HepG2 (cell line): ENCODE data around the gene SHROOM1. TPM values are rescaled to one million over a fixed set of nuclear protein-coding genes. Genes with fewer than 3 reads are reported as not detected.

ENCODE experiments used
- ATF7 ChIP-seq, 2 experiments: fragments of 450-650 bp in 1 of 2; sonication (generic) in 1 of 2; formaldehyde crosslinking in 1 of 2; IDR thresholded peaks; 2 replicates each; pipeline versions ENCODE4 v1.4.0 to v1.6.1; 2016 to 2020; ENCODE audit warnings: antibody characterized with exemption in 1 of 2, mild to moderate bottlenecking in 1 of 2, missing genetic modification reagents in 1 of 2
- CAMTA2 ChIP-seq: sonication (generic); formaldehyde crosslinking; IDR thresholded peaks from 2 replicates; pipeline ENCODE4 v1.4.0; 2020; ENCODE audit warnings: mild to moderate bottlenecking, missing genetic modification reagents, borderline replicate concordance
- CBX2 ChIP-seq, 2 experiments: fragments of 200-600 bp in 1 of 2; sonication (generic); formaldehyde crosslinking in 1 of 2; IDR thresholded peaks; 2 replicates each; pipeline versions ENCODE4 v1.7.0 to v1.8.1; 2018 to 2022; ENCODE audit warnings: low read depth in 2 of 2, low read length in 1 of 2, mild to moderate bottlenecking in 1 of 2, missing genetic modification reagents in 1 of 2
- EP300 ChIP-seq, 3 experiments: sonication (generic) in 1 of 3; formaldehyde crosslinking in 1 of 3; IDR thresholded peaks; 2 replicates each; pipeline versions ENCODE4 v1.5.1 to v1.6.1; 2011 to 2020; ENCODE audit warnings: low read depth in 2 of 3, low read length in 2 of 3, borderline replicate concordance in 1 of 3, improper control_type of control experiment in 1 of 3, mild to moderate bottlenecking in 1 of 3, missing genetic modification reagents in 1 of 3, moderate library complexity in 1 of 3
- GFI1 ChIP-seq: sonication (generic); formaldehyde crosslinking; IDR thresholded peaks from 2 replicates; pipeline ENCODE4 v1.5.0; 2020; ENCODE audit warnings: missing genetic modification reagents, mild to moderate bottlenecking, borderline replicate concordance
- JUND ChIP-seq: sonication (generic); formaldehyde crosslinking; IDR thresholded peaks from 2 replicates; pipeline ENCODE4 v1.8.0; 2022; ENCODE audit warnings: mild to moderate bottlenecking, missing genetic modification reagents
- KAT7 ChIP-seq: IDR thresholded peaks from 2 replicates; pipeline ENCODE4 v1.6.1; 2018; ENCODE audit warnings: borderline replicate concordance, missing compliant biosample characterization
- MAFG ChIP-seq: sonication (generic); formaldehyde crosslinking; IDR thresholded peaks from 2 replicates; pipeline ENCODE4 v1.5.1; 2020; ENCODE audit warnings: mild to moderate bottlenecking, missing genetic modification reagents
- MIER3 ChIP-seq: IDR thresholded peaks from 2 replicates; pipeline ENCODE4 v1.6.1; 2016; ENCODE audit warnings: missing compliant biosample characterization, borderline replicate concordance
- NCOR1 ChIP-seq: fragments of 200-600 bp; sonication (generic); IDR thresholded peaks from 2 replicates; pipeline ENCODE4 v1.7.0; 2017; ENCODE audit warnings: antibody characterized with exemption, low read length, borderline replicate concordance
- NONO ChIP-seq, 2 experiments: fragments of 450-650 bp in 1 of 2; sonication (generic) in 1 of 2; formaldehyde crosslinking in 1 of 2; IDR thresholded peaks in 1 of 2; conservative IDR thresholded peaks in 1 of 2; 2 replicates each; pipeline versions ENCODE4 v1.6.1 to v1.8.0; 2017 to 2022; ENCODE audit warnings: mild to moderate bottlenecking in 1 of 2, missing genetic modification reagents in 1 of 2, moderate library complexity in 1 of 2
- TMF1 ChIP-seq: sonication (generic); formaldehyde crosslinking; IDR thresholded peaks from 2 replicates; pipeline ENCODE4 v1.8.1; 2022; ENCODE audit warnings: low read depth, missing genetic modification reagents
- polyA plus RNA-seq, 8 experiments: library from polyadenylated mRNA; depleted of rRNA in 3 of 8; stranded (reverse) in 7 of 8; unstranded in 1 of 8; fragments of >200 nt; fragmentation: Illumina TruSeq in 4 of 8; extraction: Trizol in 4 of 8; gene quantifications; 2 replicates each; pipeline versions ENCODE4 v1.2.1 to v1.2.3, GENCODE V29; 2011 to 2016; ENCODE audit warnings: low read depth in 4 of 8, missing spikeins in 1 of 8, mixed read lengths in 1 of 8; ENCODE audit not compliant: insufficient read depth in 1 of 8
- total RNA-seq, 5 experiments: library from RNA; depleted of rRNA; stranded (reverse); fragments of >200 nt; fragmentation: Illumina TruSeq; extraction: Trizol; gene quantifications; 2 replicates each; pipeline ENCODE4 v1.2.3, GENCODE V29; 2016; ENCODE audit warnings: low read depth in 1 of 5
- TF ChIP-seq, protein P1 (sequence below): sonication (generic); formaldehyde crosslinking; IDR thresholded peaks from 2 replicates; pipeline ENCODE4 v1.5.0; 2020; ENCODE audit warnings: mild to moderate bottlenecking, missing genetic modification reagents, borderline replicate concordance
- TF ChIP-seq, protein P2 (sequence below): sonication (generic); formaldehyde crosslinking; conservative IDR thresholded peaks from 2 replicates; pipeline ENCODE4 v1.4.0; 2020; ENCODE audit warnings: missing genetic modification reagents
- TF ChIP-seq, protein P3 (sequence below): sonication (generic); formaldehyde crosslinking; IDR thresholded peaks from 2 replicates; pipeline ENCODE4 v1.5.1; 2020; ENCODE audit warnings: missing genetic modification reagents, mild to moderate bottlenecking, borderline replicate concordance

SHROOM1 gene
- total and polyA plus RNA-seq, 2 of the 13 experiments (the other 11 are each of a cell fraction or from before 2014, with no cell fraction given): 18.2 to 25.7 TPM

DNA sequence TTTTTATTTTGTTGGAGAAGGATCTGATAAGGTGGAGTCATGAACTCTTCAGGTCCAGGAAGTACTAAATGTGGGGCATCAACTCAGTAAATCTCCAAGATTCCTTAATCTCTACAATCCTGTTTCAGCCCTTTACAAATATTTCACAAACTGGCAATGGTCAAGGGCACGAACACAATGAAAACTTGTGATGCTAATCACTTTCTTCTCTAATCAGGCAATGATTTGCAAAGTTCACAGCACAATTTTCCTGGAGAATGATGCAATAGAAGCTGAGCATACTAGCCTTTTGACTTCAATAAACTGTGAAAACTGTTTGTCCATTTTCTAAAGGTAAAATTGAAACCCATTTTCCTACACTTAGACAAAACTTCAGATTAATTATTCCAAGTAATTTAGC is 18.9 kb upstream of the SHROOM1 start (continued):
- TF ChIP-seq, protein P1, sequence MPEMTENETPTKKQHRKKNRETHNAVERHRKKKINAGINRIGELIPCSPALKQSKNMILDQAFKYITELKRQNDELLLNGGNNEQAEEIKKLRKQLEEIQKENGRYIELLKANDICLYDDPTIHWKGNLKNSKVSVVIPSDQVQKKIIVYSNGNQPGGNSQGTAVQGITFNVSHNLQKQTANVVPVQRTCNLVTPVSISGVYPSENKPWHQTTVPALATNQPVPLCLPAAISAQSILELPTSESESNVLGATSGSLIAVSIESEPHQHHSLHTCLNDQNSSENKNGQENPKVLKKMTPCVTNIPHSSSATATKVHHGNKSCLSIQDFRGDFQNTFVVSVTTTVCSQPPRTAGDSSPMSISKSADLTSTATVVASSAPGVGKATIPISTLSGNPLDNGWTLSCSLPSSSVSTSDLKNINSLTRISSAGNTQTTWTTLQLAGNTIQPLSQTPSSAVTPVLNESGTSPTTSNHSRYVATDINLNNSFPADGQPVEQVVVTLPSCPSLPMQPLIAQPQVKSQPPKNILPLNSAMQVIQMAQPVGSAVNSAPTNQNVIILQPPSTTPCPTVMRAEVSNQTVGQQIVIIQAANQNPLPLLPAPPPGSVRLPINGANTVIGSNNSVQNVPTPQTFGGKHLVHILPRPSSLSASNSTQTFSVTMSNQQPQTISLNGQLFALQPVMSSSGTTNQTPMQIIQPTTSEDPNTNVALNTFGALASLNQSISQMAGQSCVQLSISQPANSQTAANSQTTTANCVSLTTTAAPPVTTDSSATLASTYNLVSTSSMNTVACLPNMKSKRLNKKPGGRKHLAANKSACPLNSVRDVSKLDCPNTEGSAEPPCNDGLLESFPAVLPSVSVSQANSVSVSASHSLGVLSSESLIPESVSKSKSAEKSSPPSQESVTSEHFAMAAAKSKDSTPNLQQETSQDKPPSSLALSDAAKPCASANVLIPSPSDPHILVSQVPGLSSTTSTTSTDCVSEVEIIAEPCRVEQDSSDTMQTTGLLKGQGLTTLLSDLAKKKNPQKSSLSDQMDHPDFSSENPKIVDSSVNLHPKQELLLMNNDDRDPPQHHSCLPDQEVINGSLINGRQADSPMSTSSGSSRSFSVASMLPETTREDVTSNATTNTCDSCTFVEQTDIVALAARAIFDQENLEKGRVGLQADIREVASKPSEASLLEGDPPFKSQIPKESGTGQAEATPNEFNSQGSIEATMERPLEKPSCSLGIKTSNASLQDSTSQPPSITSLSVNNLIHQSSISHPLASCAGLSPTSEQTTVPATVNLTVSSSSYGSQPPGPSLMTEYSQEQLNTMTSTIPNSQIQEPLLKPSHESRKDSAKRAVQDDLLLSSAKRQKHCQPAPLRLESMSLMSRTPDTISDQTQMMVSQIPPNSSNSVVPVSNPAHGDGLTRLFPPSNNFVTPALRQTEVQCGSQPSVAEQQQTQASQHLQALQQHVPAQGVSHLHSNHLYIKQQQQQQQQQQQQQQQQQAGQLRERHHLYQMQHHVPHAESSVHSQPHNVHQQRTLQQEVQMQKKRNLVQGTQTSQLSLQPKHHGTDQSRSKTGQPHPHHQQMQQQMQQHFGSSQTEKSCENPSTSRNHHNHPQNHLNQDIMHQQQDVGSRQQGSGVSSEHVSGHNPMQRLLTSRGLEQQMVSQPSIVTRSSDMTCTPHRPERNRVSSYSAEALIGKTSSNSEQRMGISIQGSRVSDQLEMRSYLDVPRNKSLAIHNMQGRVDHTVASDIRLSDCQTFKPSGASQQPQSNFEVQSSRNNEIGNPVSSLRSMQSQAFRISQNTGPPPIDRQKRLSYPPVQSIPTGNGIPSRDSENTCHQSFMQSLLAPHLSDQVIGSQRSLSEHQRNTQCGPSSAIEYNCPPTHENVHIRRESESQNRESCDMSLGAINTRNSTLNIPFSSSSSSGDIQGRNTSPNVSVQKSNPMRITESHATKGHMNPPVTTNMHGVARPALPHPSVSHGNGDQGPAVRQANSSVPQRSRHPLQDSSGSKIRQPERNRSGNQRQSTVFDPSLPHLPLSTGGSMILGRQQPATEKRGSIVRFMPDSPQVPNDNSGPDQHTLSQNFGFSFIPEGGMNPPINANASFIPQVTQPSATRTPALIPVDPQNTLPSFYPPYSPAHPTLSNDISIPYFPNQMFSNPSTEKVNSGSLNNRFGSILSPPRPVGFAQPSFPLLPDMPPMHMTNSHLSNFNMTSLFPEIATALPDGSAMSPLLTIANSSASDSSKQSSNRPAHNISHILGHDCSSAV (CRISPR knock-in tag): no peak
- TF ChIP-seq EP300 (IDR thresholded peaks at IDR 0.05; ENCODE audit: low read depth in 2 of 2, low read length in 2 of 2): peak in 1 of 2 experiments; percentile 83; a peak in 1 of 4 replicates
- TF ChIP-seq EP300 (CRISPR knock-in tag; IDR thresholded peaks at IDR 0.05; ENCODE audit: borderline replicate concordance): 0 out of 2 replicates have a peak, but pooled peaks have one; percentile 27
- TF ChIP-seq MIER3: no peak
- TF ChIP-seq, protein P2, sequence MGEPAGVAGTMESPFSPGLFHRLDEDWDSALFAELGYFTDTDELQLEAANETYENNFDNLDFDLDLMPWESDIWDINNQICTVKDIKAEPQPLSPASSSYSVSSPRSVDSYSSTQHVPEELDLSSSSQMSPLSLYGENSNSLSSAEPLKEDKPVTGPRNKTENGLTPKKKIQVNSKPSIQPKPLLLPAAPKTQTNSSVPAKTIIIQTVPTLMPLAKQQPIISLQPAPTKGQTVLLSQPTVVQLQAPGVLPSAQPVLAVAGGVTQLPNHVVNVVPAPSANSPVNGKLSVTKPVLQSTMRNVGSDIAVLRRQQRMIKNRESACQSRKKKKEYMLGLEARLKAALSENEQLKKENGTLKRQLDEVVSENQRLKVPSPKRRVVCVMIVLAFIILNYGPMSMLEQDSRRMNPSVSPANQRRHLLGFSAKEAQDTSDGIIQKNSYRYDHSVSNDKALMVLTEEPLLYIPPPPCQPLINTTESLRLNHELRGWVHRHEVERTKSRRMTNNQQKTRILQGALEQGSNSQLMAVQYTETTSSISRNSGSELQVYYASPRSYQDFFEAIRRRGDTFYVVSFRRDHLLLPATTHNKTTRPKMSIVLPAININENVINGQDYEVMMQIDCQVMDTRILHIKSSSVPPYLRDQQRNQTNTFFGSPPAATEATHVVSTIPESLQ: no peak
- TF ChIP-seq KAT7: no peak
- TF ChIP-seq JUND (CRISPR knock-in tag): no peak
- peak; percentile 57; the same call in 1 of the 2 replicates for TF ChIP-seq NCOR1
- TF ChIP-seq GFI1 (CRISPR knock-in tag): peak; percentile 64; the same call in 1 of the 2 replicates
- TF ChIP-seq NONO (IDR thresholded peaks at IDR 0.05): no peak
- no peak for TF ChIP-seq NONO (CRISPR knock-in tag; conservative IDR thresholded peaks at IDR 0.05)
- no peak for TF ChIP-seq CAMTA2 (CRISPR knock-in tag)
- no peak for TF ChIP-seq MAFG (CRISPR knock-in tag)
- TF ChIP-seq CBX2 (IDR thresholded peaks at IDR 0.05; ENCODE audit: low read depth, low read length): no peak
- no peak for TF ChIP-seq CBX2 (CRISPR knock-in tag; IDR thresholded peaks at IDR 0.05; ENCODE audit: low read depth)
- TF ChIP-seq, protein P3, sequence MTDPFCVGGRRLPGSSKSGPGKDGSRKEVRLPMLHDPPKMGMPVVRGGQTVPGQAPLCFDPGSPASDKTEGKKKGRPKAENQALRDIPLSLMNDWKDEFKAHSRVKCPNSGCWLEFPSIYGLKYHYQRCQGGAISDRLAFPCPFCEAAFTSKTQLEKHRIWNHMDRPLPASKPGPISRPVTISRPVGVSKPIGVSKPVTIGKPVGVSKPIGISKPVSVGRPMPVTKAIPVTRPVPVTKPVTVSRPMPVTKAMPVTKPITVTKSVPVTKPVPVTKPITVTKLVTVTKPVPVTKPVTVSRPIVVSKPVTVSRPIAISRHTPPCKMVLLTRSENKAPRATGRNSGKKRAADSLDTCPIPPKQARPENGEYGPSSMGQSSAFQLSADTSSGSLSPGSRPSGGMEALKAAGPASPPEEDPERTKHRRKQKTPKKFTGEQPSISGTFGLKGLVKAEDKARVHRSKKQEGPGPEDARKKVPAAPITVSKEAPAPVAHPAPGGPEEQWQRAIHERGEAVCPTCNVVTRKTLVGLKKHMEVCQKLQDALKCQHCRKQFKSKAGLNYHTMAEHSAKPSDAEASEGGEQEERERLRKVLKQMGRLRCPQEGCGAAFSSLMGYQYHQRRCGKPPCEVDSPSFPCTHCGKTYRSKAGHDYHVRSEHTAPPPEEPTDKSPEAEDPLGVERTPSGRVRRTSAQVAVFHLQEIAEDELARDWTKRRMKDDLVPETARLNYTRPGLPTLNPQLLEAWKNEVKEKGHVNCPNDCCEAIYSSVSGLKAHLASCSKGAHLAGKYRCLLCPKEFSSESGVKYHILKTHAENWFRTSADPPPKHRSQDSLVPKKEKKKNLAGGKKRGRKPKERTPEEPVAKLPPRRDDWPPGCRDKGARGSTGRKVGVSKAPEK (CRISPR knock-in tag): no peak
- TF ChIP-seq ATF7 (IDR thresholded peaks at IDR 0.05): peak; percentile 72
- no peak for TF ChIP-seq ATF7 (CRISPR knock-in tag; IDR thresholded peaks at IDR 0.05)
- TF ChIP-seq TMF1 (CRISPR knock-in tag): no peak
